DND-41 (cell line): ENCODE data around the gene ROBO2.

Source experiments
- CTCF ChIP-seq: IDR thresholded peaks from 2 replicates; pipeline ENCODE4 v1.5.1; 2012; ENCODE audit warnings: borderline replicate concordance, low read length, moderate library complexity, mild to moderate bottlenecking; ENCODE audit not compliant: poor library complexity, severe bottlenecking; ENCODE audit errors: extremely low read depth
- EZH2 ChIP-seq: IDR thresholded peaks from 3 replicates; pipeline ENCODE4 v1.6.1; 2012; ENCODE audit warnings: borderline replicate concordance, low read depth, mild to moderate bottlenecking, moderate library complexity, low read length, inconsistent platforms; ENCODE audit not compliant: severe bottlenecking

- TF ChIP-seq EZH2 (no peak), CTCF (no peak)
Measured at GRCh38 chr3:77590191-77590590, 550.3 kb downstream of the ROBO2 start.
